ENCODE results near the gene ADCY6.
"Not testable (repeated sequence)": the region's sequence is repeated elsewhere in the genome, so short reads cannot be mapped to it uniquely, and the experiment has no call there.

ADCY6 gene

GRCh38 chr12:48750215-48750614 lies 38.7 kb downstream of the ADCY6 start:
- DNase-seq (ENCODE audit: low read depth): no peak

- DNase-seq (ENCODE audit: low read depth): no peak
These were observed 44.5 kb downstream of the ADCY6 start for GRCh38 chr12:48744251-48745008.

GRCh38 chr12:48739618-48740269 lies 49.1 kb downstream of the ADCY6 start:
- DNase-seq (ENCODE audit: low read depth): no peak

GRCh38 chr12:48736456-48736855 lies 52.4 kb downstream of the ADCY6 start:
- DNase-seq (ENCODE audit: low read depth): no peak

- no peak for DNase-seq (ENCODE audit: low read depth)
These were observed 60.1 kb downstream of the ADCY6 start for GRCh38 chr12:48728807-48729206.

GRCh38 chr12:48720737-48721136 lies 68.2 kb downstream of the ADCY6 start:
- not testable (repeated sequence) for DNase-seq (ENCODE audit: low read depth)

GRCh38 chr12:48720171-48720570 lies 68.7 kb downstream of the ADCY6 start:
- not testable (repeated sequence) for DNase-seq (ENCODE audit: low read depth)

- DNase-seq (ENCODE audit: low read depth): not testable (repeated sequence)
These were observed 69.9 kb downstream of the ADCY6 start for GRCh38 chr12:48719002-48719401.

- DNase-seq (ENCODE audit: low read depth): no peak
These were observed 71.6 kb downstream of the ADCY6 start for GRCh38 chr12:48717252-48717695.

GRCh38 chr12:48716493-48717251 lies 72.2 kb downstream of the ADCY6 start, which contains the start of gene CCNT1:
Gene CCNT1, minus strand, starts transcription at chr12:48716707. Its CDS starts 32 bp downstream, at chr12:48716675.
- peak; percentile 98 for DNase-seq (ENCODE audit: low read depth)
